Ovary (tissue), 9 donors: ENCODE measurements around the gene ZNF76. TPM values are rescaled to one million over a fixed set of nuclear protein-coding genes. Genes with fewer than 3 reads are reported as not detected.

Source experiments
- DNase-seq, 5 donors: peaks; one replicate each; pipeline ENCODE4 v3.0.0-alpha.2; 2019 to 2020
- H3K27ac ChIP-seq, 2 donors: fragments of 200-600 bp; one replicate each; pipeline versions ENCODE4 v1.5.1 to v1.8.0; 2019 to 2022
- H3K27me3 ChIP-seq: fragments of 200-600 bp; one replicate; pipeline ENCODE4 v1.8.0; 2022
- H3K36me3 ChIP-seq: fragments of 200-600 bp; sonication (generic); one replicate; pipeline ENCODE4 v1.5.1; 2019
- H3K4me1 ChIP-seq: one replicate; pipeline ENCODE4 v1.8.1; 2013; ENCODE audit warnings: mild to moderate bottlenecking, moderate library complexity; ENCODE audit not compliant: insufficient read depth
- H3K4me3 ChIP-seq: fragments of 200-600 bp; sonication (generic); one replicate; pipeline ENCODE4 v1.5.1; 2017
- H3K9me3 ChIP-seq, 2 donors: fragments of 200-600 bp in 1 of 2; sonication (generic) in 1 of 2; one replicate each; pipeline versions ENCODE4 v1.5.1 to v1.8.1; 2013 to 2019; ENCODE audit warnings: mild to moderate bottlenecking in 1 of 2, moderate library complexity in 1 of 2
- CTCF ChIP-seq, 3 donors: fragments of 450-650 bp in 2 of 3; fragments of 200-600 bp in 1 of 3; IDR thresholded peaks; one replicate each; pipeline versions ENCODE4 v1.5.1 to v1.8.0; 2016 to 2022; ENCODE audit warnings: antibody characterized with exemption in 3 of 3, mild to moderate bottlenecking in 1 of 3
- EP300 ChIP-seq: sonication (generic); formaldehyde crosslinking; IDR thresholded peaks from one replicate; pipeline ENCODE4 v1.6.1; 2017; ENCODE audit warnings: antibody characterized with exemption
- POLR2A ChIP-seq: fragments of 450-650 bp; IDR thresholded peaks from one replicate; pipeline ENCODE4 v1.6.1; 2017; ENCODE audit warnings: antibody characterized with exemption, mild to moderate bottlenecking, moderate library complexity
- WGBS, 3 donors: extraction: QIAGEN DNeasy Blood & Tissue Kit in 1 of 3; methylation state at CpG; one replicate each; pipeline versions ENCODE4 v1.1.5 to v1.1.7; 2013 to 2017; 5-methylcytosine and 5-hydroxymethylcytosine counted together
- intact Hi-C, 4 donors: fragments of 100-400 bp; cut with DNase I; formaldehyde crosslinking; loops; one replicate each; pipeline versions ENCODE4 v1.11.0 to v1.15.1; 2022 to 2023
- polyA plus RNA-seq, 2 donors: library from polyadenylated mRNA; stranded (reverse); fragments of 200-250 nt in 1 of 2; fragments of 350-450 nt in 1 of 2; fragmentation: Illumina TruSeq in 1 of 2; extraction: RNeasy Lipid Tissue Mini Kit (QIAGEN cat#74804) in 1 of 2; gene quantifications; one replicate each; pipeline ENCODE4 v1.2.3, GENCODE V29; 2013 to 2014
- total RNA-seq, 7 donors: library from RNA; depleted of rRNA in 2 of 7; stranded (reverse); fragments of >200 nt in 2 of 7; fragmentation: NEBNext Ultra II Directional in 3 of 7; extraction: Animal tissue kit (Norgen Biotek cat#: 25700) in 3 of 7; gene quantifications; one replicate each; pipeline versions ENCODE4 v1.1.0 to v1.2.4, GENCODE V29; 2016 to 2023
- donor health status: DM: no; HTN: no; CAD: no; lungs with moderate emphysema.
- donor health status: DM: no; HTN: no; CAD: no.
- donor health status: Bipolar disorder and iron deficiency.
- donor health status: DM: yes; HTN: yes; CAD: no.
- donor health status: DM: no; HTN: no; CAD: no.
- donor health status: DM: yes; HTN: yes; CAD: no.

ZNF76 gene
- total and polyA plus RNA-seq, 9 donors, result 17.0 to 55.0 (median 42.8) TPM

DNA sequence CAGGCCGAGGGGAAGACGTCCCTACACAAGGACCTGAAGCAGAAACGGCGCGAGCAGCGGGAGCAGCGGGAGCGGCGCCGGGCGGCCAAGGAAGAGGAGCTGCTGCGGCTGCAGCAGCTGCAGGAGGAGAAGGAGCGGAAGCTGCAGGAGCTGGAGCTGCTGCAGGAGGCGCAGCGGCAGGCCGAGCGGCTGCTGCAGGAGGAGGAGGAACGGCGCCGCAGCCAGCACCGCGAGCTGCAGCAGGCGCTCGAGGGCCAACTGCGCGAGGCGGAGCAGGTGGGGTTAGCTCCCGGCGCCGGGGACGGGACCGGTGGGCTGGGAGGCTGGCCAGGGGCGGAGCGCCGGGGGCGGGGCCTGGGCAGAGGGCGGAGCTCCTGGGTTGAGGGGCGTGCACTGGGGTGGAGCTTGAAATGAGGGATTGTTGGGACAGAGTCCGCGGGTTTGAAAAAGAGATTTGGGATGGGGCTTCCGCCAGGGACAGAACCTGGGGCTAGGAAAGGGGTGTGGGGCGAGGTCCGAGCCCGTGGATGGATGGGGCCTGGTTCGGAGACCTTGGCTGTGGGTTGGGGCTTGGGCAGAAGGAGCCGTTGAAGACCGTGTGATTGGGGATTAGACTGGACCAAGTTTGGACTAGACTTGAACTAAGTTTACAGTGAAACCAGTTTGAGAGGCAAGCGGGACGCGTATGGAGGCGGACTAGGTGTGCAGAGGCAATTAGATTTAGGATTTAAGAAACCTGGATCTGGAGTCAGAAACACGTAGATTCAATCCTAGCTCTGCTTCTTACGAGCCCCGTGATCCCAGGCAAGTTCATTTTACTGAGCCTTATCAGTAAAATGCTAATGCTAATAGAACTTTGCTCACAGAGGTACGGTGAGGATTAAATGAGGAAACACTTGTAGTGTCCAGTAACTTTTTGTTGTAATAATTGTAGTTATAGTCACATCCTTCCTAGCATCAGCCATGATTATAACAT is 58.9 kb downstream of the ZNF76 start:
- peak; percentile 83 to 94 (median 89) for DNase-seq
- no peak for TF ChIP-seq EP300
- no peak for TF ChIP-seq CTCF (IDR thresholded peaks at IDR 0.05)
- TF ChIP-seq POLR2A, result no peak
- 3 to 5% (median 4%) methylated on average over 52 to 55 of the region's 55 CpGs for WGBS, 3 donors
- Histone ChIP-seq H3K27ac (peak overlapping the region in 1 of 2 donors; percentile 38), H3K4me3 (peak overlapping the region; percentile 46), H3K36me3 (no peaks in the 10 kb centered on the region), H3K27me3 (no peaks in the 10 kb centered on the region), H3K9me3 (no peaks in the 10 kb centered on the region), H3K4me1 (no peaks in the 10 kb centered on the region)
- intact Hi-C loops, result no loop called here

DNA sequence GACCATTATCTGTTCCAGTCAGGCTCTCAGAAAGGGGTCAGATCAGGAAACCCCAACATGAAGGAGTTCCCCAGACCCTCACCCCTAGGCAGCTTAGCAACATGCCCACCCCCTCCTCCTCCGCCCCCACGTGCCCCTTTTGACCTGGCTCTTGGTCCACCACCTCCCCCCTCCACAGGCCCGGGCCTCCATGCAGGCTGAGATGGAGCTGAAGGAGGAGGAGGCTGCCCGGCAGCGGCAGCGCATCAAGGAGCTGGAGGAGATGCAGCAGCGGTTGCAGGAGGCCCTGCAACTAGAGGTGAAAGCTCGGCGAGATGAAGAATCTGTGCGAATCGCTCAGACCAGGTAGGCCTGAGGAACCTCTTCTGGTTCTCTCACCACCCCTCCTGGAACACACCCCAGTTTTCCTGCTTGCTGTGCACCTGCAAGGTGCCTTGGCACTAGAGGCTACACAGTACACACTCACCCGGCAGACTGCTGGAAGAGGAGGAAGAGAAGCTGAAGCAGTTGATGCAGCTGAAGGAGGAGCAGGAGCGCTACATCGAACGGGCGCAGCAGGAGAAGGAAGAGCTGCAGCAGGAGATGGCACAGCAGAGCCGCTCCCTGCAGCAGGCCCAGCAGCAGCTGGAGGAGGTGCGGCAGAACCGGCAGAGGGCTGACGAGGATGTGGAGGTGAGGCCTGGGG is 60.0 kb downstream of the ZNF76 start:
- H3K27ac ChIP-seq, result no peak overlapping the region
- no peaks in the 10 kb centered on the region for H3K4me1 ChIP-seq
- DNase-seq, result no peak
- no peak for TF ChIP-seq EP300
- TF ChIP-seq CTCF (IDR thresholded peaks at IDR 0.05), result no peak
- TF ChIP-seq POLR2A, result no peak
- H3K27me3 ChIP-seq, result no peaks in the 10 kb centered on the region
- no peaks in the 10 kb centered on the region for H3K9me3 ChIP-seq
- H3K4me3 ChIP-seq, result no peak overlapping the region
- intact Hi-C loops, result no loop called here
- H3K36me3 ChIP-seq, result no peaks in the 10 kb centered on the region
- 87 to 89% (median 88%) methylated on average over 20 of the region's 20 CpGs for WGBS, 3 donors

DNA sequence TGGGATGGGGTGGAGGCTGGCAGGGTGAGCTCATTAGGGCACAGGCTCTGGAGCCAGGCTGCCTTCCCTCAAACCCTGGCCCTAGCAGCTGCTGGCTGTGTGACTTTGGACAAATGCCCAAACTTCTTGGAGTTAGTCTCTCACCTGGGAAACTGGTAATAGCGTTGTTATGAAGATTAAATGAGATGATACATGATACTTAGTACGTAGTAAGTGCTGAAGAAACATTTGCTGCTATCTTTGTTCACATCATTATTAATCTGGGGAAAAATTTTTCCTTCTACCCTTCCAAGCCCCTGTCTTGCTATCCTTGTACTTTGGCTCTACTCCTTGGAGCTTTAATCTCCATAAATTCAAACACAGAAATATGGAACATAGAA is 60.5 kb downstream of the ZNF76 start:
- TF ChIP-seq POLR2A, result no peak
- no peak for TF ChIP-seq EP300
- no peak for TF ChIP-seq CTCF (IDR thresholded peaks at IDR 0.05)
- no peaks in the 10 kb centered on the region for H3K9me3 ChIP-seq
- DNase-seq, result no peak
- intact Hi-C loops, result no loop called here
- no peaks in the 10 kb centered on the region for H3K4me1 ChIP-seq
- H3K27ac ChIP-seq, result no peak overlapping the region
- WGBS, 3 donors, result 91 to 95% (median 93%) methylated on average over 2 of the region's 2 CpGs
- no peak overlapping the region for H3K4me3 ChIP-seq
- no peaks in the 10 kb centered on the region for H3K27me3 ChIP-seq
- H3K36me3 ChIP-seq, result no peaks in the 10 kb centered on the region

GRCh38 chr6:35321091-35321490 is 61.6 kb downstream of the ZNF76 start:
- Histone ChIP-seq H3K27me3 (no peaks in the 10 kb centered on the region), H3K4me1 (no peaks in the 10 kb centered on the region), H3K36me3 (no peaks in the 10 kb centered on the region), H3K27ac (no peak overlapping the region), H3K4me3 (no peak overlapping the region), H3K9me3 (no peaks in the 10 kb centered on the region)
- DNase-seq, result no peak
- TF ChIP-seq POLR2A (no peak), CTCF (IDR thresholded peaks at IDR 0.05) (no peak), EP300 (no peak)
- intact Hi-C loops, result no loop called here
- WGBS, 3 donors, result 86 to 90% (median 87%) methylated on average over 8 of the region's 8 CpGs
